AG04449 (cell line): ENCODE results near the gene COMMD6.

Source experiments
- CTCF ChIA-PET: fragments of 350-600 bp; formaldehyde crosslinking; extraction: SDS; loops from one replicate; lab custom pipeline; 2021; ENCODE audit warnings: antibody characterized with exemption; lab: Yijun Ruan, JAX
- POLR2A ChIA-PET: fragments of 400-600, 350-600 bp; formaldehyde crosslinking; extraction: SDS; loops from one replicate; lab custom pipeline; 2020; ENCODE audit warnings: antibody characterized with exemption, inconsistent platforms; lab: Yijun Ruan, JAX
- DNase-seq: peaks from one replicate; pipeline ENCODE4 v3.0.0-alpha.2; 2010; ENCODE audit warnings: low read depth, low spot score
- H3K4me3 ChIP-seq: 2 replicates; pipeline ENCODE4 v1.5.1; 2011; ENCODE audit warnings: low read depth, mild to moderate bottlenecking, control low read depth, low read length
- TF ChIP-seq, protein P1 (sequence below): IDR thresholded peaks from one replicate; pipeline ENCODE4 v1.5.1; 2011; ENCODE audit warnings: mild to moderate bottlenecking, moderate library complexity, low read length, control low read depth, inconsistent platforms; ENCODE audit not compliant: insufficient read depth; ENCODE audit errors: missing control alignments

Gene COMMD6

DNA sequence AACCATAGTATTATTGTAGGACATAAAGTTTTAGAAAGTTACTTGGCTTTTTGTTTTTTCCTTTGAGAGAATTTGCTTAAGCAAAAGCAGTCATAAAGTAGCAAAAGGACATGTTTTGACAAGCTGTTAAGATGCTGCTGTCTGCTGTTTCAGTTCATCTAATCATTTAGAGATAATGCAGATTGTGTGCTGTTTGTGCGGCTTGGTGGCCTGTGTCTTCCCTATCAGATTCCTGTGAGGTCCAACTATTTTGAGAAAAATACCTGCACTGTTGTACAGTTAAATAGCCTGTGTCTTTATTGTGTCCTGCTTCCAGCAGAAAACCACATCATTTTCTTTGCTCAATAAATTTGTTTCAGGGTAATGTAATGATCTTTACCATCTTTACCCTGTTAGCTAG is 31.9 kb upstream of the COMMD6 start:
- TF ChIP-seq, protein P1, sequence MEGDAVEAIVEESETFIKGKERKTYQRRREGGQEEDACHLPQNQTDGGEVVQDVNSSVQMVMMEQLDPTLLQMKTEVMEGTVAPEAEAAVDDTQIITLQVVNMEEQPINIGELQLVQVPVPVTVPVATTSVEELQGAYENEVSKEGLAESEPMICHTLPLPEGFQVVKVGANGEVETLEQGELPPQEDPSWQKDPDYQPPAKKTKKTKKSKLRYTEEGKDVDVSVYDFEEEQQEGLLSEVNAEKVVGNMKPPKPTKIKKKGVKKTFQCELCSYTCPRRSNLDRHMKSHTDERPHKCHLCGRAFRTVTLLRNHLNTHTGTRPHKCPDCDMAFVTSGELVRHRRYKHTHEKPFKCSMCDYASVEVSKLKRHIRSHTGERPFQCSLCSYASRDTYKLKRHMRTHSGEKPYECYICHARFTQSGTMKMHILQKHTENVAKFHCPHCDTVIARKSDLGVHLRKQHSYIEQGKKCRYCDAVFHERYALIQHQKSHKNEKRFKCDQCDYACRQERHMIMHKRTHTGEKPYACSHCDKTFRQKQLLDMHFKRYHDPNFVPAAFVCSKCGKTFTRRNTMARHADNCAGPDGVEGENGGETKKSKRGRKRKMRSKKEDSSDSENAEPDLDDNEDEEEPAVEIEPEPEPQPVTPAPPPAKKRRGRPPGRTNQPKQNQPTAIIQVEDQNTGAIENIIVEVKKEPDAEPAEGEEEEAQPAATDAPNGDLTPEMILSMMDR: no peak
- CTCF ChIA-PET: interaction anchor here (0.8 to 3.3 kb wide), 8 partner anchors 19 to 302 kb away, joined by 3 to 27 read pairs (median 3); no protein-coding TSS in a partner anchor
- POLR2A ChIA-PET: no interaction called here
- DNase-seq: no peak
- H3K4me3 ChIP-seq: no peak overlapping the region

DNA sequence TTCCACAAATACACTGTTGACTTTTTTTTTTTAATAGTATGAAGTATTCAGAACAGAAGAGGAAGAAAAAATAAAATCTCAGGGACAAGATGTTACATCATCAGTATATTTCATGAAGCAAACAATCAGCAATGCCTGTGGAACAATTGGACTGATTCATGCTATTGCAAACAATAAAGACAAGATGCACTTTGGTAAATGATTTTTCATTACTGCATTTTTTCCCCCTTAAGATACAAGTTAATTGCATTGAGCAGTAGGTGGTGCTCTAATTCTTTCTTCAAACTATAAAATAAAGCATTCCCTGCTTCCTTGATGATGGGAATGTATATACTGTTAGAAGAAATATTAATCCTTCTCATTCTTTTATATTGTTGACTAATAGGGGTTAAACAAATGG is 29.0 kb upstream of the COMMD6 start:
- POLR2A ChIA-PET: no interaction called here

DNA sequence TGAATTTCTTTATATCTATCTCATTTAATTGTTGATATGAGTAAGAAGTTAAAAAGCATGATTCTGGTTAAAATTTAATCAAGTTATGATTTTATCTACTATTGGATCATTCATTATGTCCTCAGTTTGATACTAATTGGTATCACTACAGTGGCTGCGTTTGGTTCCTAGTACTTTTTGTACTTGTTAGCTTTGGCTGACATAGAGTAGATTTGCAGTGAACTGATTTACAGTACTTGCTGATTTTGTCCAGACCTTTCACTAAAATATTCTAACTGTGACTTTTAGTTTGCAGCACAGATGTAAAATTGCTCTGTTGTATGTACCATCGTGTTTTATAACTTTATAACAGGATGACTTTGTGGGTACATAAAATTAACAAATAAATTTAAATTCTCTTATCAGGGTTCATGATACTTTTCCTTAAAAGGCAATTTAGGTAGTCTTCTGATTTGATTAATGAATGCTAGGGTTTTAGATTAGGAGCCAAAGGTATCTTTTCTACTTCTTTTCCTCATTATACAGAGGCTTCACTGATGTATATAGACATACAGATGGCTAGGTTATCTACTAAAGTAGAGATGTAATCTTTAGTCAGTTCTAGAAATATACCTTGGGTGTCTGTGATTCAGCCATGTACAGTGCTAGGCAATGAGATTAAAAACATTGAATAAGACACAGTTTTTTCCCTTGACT is 20.7 kb upstream of the COMMD6 start:
- ChIA-PET CTCF (interaction anchor here (0.7 to 1.5 kb wide), 3 partner anchors 18 to 274 kb away, joined by 3 to 5 read pairs (median 3); no protein-coding TSS in a partner anchor), POLR2A (no interaction called here)
- H3K4me3 ChIP-seq: no peak overlapping the region
- no peak for DNase-seq
- TF ChIP-seq, protein P1: no peak

More for the DNA sequence above, 29.0 kb upstream of the COMMD6 start:
- TF ChIP-seq, protein P1: peak; percentile 25
- DNase-seq: no peak
- no peak overlapping the region for H3K4me3 ChIP-seq
- CTCF ChIA-PET: interaction anchor here (1.2 to 3.3 kb wide), 2 partner anchors 73 to 129 kb away, joined by 4 to 27 read pairs; no protein-coding TSS in a partner anchor

DNA sequence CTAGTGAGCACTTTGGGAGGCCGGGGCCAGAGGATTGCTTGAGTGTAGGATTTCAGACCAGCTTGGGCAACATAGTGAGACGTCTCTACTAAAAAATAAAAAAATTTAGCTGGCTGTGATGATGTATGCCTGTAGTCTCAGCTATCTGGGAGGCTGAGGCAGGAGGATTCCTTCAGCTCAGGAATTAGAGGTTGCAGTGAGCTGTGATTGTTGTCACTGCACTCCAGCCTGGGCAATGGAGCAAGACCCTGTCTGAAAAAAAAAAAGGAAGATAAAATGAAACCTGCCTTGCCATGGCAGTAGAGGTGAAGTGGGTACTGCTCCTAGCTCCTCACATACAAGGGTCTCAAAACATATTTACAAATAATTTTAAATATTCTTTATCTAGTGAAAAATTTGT is 19.3 kb upstream of the COMMD6 start:
- TF ChIP-seq, protein P1: no peak
- DNase-seq: no peak
- no peak overlapping the region for H3K4me3 ChIP-seq
- ChIA-PET CTCF (interaction anchor here (0.9 to 1.2 kb wide), 2 partner anchors 63 to 275 kb away, joined by 3 read pairs; no protein-coding TSS in a partner anchor), POLR2A (no interaction called here)

DNA sequence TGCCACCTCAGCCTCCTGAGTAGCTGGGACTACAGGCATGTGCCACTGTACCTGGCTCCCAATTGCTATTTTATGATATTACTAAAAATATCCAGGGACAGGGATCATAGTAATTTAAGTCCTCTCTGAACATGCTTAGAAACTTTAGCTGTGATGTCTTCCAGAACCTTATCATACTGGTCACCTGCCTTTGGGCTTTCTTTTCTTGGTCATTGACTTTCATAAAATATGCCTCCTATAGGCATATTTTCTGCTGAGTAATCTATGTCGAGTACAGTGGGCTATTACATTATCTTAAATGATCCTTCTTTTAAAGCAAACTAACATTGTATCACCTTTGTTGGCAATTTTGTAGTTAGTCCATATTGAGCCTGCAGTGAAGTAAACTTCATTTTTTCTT is 18.2 kb upstream of the COMMD6 start:
- no peak overlapping the region for H3K4me3 ChIP-seq
- ChIA-PET POLR2A (no interaction called here), CTCF (interaction anchor here (0.6 kb wide), 1 partner anchor 10 kb away, joined by 5 read pairs; no protein-coding TSS in a partner anchor)
- TF ChIP-seq, protein P1: no peak
- no peak for DNase-seq

DNA sequence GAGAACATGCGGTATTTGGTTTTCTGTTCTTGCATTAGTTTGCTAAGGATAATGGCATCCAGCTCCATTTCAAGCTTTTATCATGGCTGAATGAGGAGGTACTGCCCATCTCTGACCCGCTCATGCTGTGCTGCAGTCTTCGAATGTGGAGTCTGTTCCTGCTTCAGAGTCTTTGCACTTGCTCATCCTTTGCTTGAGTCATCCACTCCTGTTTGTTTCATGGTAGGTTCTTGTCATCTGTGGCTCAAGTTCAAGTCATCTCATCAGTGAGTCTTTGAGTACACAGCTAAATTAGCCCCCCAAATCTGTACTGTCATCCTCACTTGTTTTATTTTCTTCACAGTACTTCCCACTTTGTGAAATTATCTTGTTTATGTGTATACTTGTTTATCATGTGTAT is 17.3 kb upstream of the COMMD6 start:
- no peak overlapping the region for H3K4me3 ChIP-seq
- CTCF ChIA-PET: interaction anchor here (0.8 to 1.5 kb wide), 2 partner anchors 17 to 182 kb away, joined by 3 to 5 read pairs; no protein-coding TSS in a partner anchor
- TF ChIP-seq, protein P1: no peak
- no peak for DNase-seq
- POLR2A ChIA-PET: no interaction called here
